Fibroblast of lung (primary cell): ENCODE results near the gene TBC1D5.

ENCODE experiments used
- EZH2 ChIP-seq: IDR thresholded peaks from 2 replicates; pipeline ENCODE4 v1.5.1; 2012; ENCODE audit warnings: low read length, control low read depth, mild to moderate bottlenecking; ENCODE audit errors: missing control alignments
- TF ChIP-seq, protein P1 (sequence below), 2 donors: IDR thresholded peaks in 1 of 2; conservative IDR thresholded peaks in 1 of 2; 1 replicate in 1 of 2; 2 replicates in 1 of 2; pipeline ENCODE4 v1.5.1; 2011 to 2012; ENCODE audit warnings: low read length in 2 of 2, control low read depth in 1 of 2, inconsistent platforms in 1 of 2, low read depth in 1 of 2, mild to moderate bottlenecking in 1 of 2

DNA sequence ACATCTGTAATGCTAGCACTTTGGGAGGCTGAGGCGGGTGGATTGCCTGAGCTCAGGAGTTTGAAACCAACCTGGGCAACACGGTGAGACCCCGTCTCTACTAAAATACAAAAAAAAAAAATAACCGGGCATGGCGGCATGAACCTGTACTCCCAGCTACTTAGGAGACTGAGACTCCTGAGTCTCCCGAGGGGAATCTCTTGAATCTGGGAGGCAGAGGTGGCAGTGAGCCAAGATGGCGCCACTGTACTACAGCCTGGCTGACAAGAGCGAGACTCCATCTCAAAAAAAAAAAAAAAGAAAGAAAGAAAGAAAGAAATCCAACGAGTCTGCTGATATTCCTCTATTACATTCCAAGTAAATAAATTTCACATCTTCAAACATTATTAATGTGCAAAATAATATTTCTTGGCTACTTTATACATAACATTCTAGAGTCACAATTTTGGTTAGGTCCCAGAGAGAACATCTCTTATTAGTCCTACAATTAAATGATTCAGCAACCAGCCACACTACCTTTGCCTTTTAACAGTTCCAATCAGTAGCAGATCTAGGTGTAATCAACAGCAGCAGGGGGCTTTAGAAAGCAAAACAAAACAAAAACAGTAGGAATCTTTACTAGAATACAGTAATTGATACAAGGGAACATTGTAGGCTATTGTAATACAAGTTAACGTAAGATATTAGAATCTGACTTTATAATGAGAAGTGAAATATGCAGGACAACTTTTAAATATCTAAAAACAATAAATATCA lies 195.8 kb downstream of the TBC1D5 start:
- TF ChIP-seq, protein P1, sequence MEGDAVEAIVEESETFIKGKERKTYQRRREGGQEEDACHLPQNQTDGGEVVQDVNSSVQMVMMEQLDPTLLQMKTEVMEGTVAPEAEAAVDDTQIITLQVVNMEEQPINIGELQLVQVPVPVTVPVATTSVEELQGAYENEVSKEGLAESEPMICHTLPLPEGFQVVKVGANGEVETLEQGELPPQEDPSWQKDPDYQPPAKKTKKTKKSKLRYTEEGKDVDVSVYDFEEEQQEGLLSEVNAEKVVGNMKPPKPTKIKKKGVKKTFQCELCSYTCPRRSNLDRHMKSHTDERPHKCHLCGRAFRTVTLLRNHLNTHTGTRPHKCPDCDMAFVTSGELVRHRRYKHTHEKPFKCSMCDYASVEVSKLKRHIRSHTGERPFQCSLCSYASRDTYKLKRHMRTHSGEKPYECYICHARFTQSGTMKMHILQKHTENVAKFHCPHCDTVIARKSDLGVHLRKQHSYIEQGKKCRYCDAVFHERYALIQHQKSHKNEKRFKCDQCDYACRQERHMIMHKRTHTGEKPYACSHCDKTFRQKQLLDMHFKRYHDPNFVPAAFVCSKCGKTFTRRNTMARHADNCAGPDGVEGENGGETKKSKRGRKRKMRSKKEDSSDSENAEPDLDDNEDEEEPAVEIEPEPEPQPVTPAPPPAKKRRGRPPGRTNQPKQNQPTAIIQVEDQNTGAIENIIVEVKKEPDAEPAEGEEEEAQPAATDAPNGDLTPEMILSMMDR (conservative IDR thresholded peaks at IDR 0.05 in 1 of 2, IDR thresholded peaks at IDR 0.05 in 1 of 2; ENCODE audit: low read depth in 1 of 2, low read length in 2 of 2), result no peak
- TF ChIP-seq EZH2, result no peak
